GM23248 (cell line): ENCODE results near the gene NMNAT1. TPM values are rescaled to one million over a fixed set of nuclear protein-coding genes. Genes with fewer than 3 reads are reported as not detected.

Experiments
- DNase-seq: peaks from one replicate; pipeline ENCODE4 v3.0.0-alpha.2; 2015
- H2AFZ ChIP-seq: fragments of 200-600 bp; sonication (generic); 2 replicates; pipeline ENCODE4 v1.6.1; 2016; ENCODE audit warnings: antibody characterized with exemption
- H3F3A ChIP-seq: fragments of 200-600 bp; sonication (generic); 2 replicates; pipeline ENCODE4 v1.6.1; 2016; ENCODE audit warnings: mild to moderate bottlenecking, antibody characterized with exemption, mixed run types; ENCODE audit not compliant: insufficient read depth
- H3K27ac ChIP-seq: fragments of 200-600 bp; sonication (generic); 2 replicates; pipeline ENCODE4 v1.5.1; 2016; ENCODE audit warnings: mild to moderate bottlenecking
- H3K27me3 ChIP-seq: fragments of 200-600 bp; sonication (generic); replicated peaks from 2 replicates; pipeline ENCODE4 v1.6.1; 2016; ENCODE audit warnings: mild to moderate bottlenecking; ENCODE audit not compliant: insufficient read depth
- H3K36me3 ChIP-seq: fragments of 200-600 bp; sonication (generic); 2 replicates; pipeline ENCODE4 v1.6.1; 2016; ENCODE audit warnings: low read depth, mild to moderate bottlenecking
- H3K4me1 ChIP-seq: fragments of 200-600 bp; sonication (generic); 2 replicates; pipeline ENCODE4 v1.6.1; 2016; ENCODE audit warnings: mild to moderate bottlenecking; ENCODE audit not compliant: insufficient read depth
- H3K4me2 ChIP-seq: fragments of 200-600 bp; sonication (generic); one replicate; pipeline ENCODE4 v1.6.1; 2016; ENCODE audit warnings: mild to moderate bottlenecking; ENCODE audit not compliant: unreplicated experiment
- H3K4me3 ChIP-seq: fragments of 200-600 bp; sonication (generic); 2 replicates; pipeline ENCODE4 v1.5.1; 2016; ENCODE audit warnings: mild to moderate bottlenecking
- H3K79me2 ChIP-seq: fragments of 200-600 bp; sonication (generic); 2 replicates; pipeline ENCODE4 v1.6.1; 2016; ENCODE audit warnings: mild to moderate bottlenecking; ENCODE audit not compliant: insufficient read depth
- H3K9ac ChIP-seq: fragments of 200-600 bp; sonication (generic); 2 replicates; pipeline ENCODE4 v1.6.1; 2016; ENCODE audit warnings: mild to moderate bottlenecking
- H3K9me2 ChIP-seq: fragments of 200-600 bp; sonication (generic); 2 replicates; pipeline ENCODE4 v1.6.1; 2016; ENCODE audit warnings: mixed run types, mild to moderate bottlenecking, moderate library complexity; ENCODE audit not compliant: insufficient read depth
- H3K9me3 ChIP-seq: fragments of 200-600 bp; sonication (generic); one replicate; pipeline ENCODE4 v1.6.1; 2017; ENCODE audit warnings: low read depth
- H4K20me1 ChIP-seq: fragments of 200-600 bp; sonication (generic); 2 replicates; pipeline ENCODE4 v1.6.0; 2016; ENCODE audit not compliant: insufficient read depth
- EZH2 ChIP-seq: fragments of 200-600 bp; sonication (generic); IDR thresholded peaks from 2 replicates; pipeline ENCODE4 v1.6.1; 2018; ENCODE audit warnings: antibody characterized with exemption, mild to moderate bottlenecking; ENCODE audit not compliant: insufficient read depth, poor library complexity, severe bottlenecking
- EZH2phosphoT487 ChIP-seq: fragments of 200-600 bp; sonication (generic); IDR thresholded peaks from 2 replicates; pipeline ENCODE4 v1.6.1; 2018; ENCODE audit warnings: antibody characterized with exemption, moderate library complexity, mild to moderate bottlenecking, low read depth; ENCODE audit not compliant: insufficient read depth
- WGBS, 2 experiments: methylation state at CpG; one replicate each; pipeline ENCODE4 v1.1.6; 2015 to 2017; ENCODE audit warnings: low lambda C conversion rate in 2 of 2, low coverage in 1 of 2; ENCODE audit errors: missing lambda C conversion rate in 2 of 2; 5-methylcytosine and 5-hydroxymethylcytosine counted together
- in situ Hi-C: fragments of 300-500 bp; cut with MboI; formaldehyde crosslinking; loops from 2 replicates; pipeline ENCODE4 v1.15.0; 2020
- polyA plus RNA-seq: library from polyadenylated mRNA; unstranded; fragments of >200 nt; fragmentation: Nextera tagmentation; extraction: Ambion mirVana; gene quantifications from 2 replicates; pipeline ENCODE4 v1.2.1, GENCODE V29; 2016
- total RNA-seq: library from RNA; depleted of rRNA; stranded (reverse); fragments of >200 nt; shearing (Covaris generic); gene quantifications from 2 replicates; pipeline ENCODE4 v1.2.3, GENCODE V29; 2014

NMNAT1 gene
- total and polyA plus RNA-seq, 2 experiments from 2014 or later = 15.2 to 18.8 TPM

- in situ Hi-C loops = no loop called here
Observed at GRCh38 chr1:9984253-9984652, 41.0 kb downstream of the NMNAT1 start.

GRCh38 chr1:9985001-9985400 is 41.7 kb downstream of the NMNAT1 start:
- Histone ChIP-seq H3K9ac (no peak overlapping the region), H3K9me2 (no peaks in the 10 kb centered on the region), H3K4me2 (no peak overlapping the region), H3K4me3 (no peak overlapping the region), H3K27me3 (no peaks in the 10 kb centered on the region), H3K27ac (no peak overlapping the region), H4K20me1 (no peaks in the 10 kb centered on the region), H3K9me3 (no peaks in the 10 kb centered on the region), H3K36me3 (peaks cover 14% of the 10 kb centered on the region; the same call in 1 of the 2 replicates), H3K4me1 (no peaks in the 10 kb centered on the region), H3K79me2 (no peaks in the 10 kb centered on the region), H3F3A (no peaks in the 10 kb centered on the region), H2AFZ (no peak overlapping the region)
- WGBS, 2 experiments = 57 to 60% methylated on average over 6 of the region's 6 CpGs
- DNase-seq = no peak
- in situ Hi-C loops = no loop called here
- TF ChIP-seq EZH2 = no peak
- no peak for TF ChIP-seq EZH2phosphoT487

More at GRCh38 chr1:9984253-9984652, 41.0 kb downstream of the NMNAT1 start:
- Histone ChIP-seq H3K9me3 (no peaks in the 10 kb centered on the region), H3K4me1 (no peaks in the 10 kb centered on the region), H3K27ac (no peak overlapping the region), H4K20me1 (no peaks in the 10 kb centered on the region), H3K36me3 (peaks cover 14% of the 10 kb centered on the region; the same call in 1 of the 2 replicates), H3K9me2 (no peaks in the 10 kb centered on the region), H3F3A (no peaks in the 10 kb centered on the region), H3K4me3 (no peak overlapping the region), H2AFZ (no peak overlapping the region), H3K4me2 (no peak overlapping the region), H3K9ac (no peak overlapping the region), H3K79me2 (no peaks in the 10 kb centered on the region), H3K27me3 (no peaks in the 10 kb centered on the region)
- WGBS, 2 experiments = 97 to 98% methylated on average over 5 of the region's 5 CpGs
- no peak for TF ChIP-seq EZH2
- no peak for TF ChIP-seq EZH2phosphoT487
- DNase-seq = no peak

- Histone ChIP-seq H3K36me3 (no peaks in the 10 kb centered on the region), H4K20me1 (no peaks in the 10 kb centered on the region), H3K79me2 (no peaks in the 10 kb centered on the region), H3K9ac (no peak overlapping the region), H3K9me3 (no peaks in the 10 kb centered on the region), H2AFZ (no peak overlapping the region), H3K4me3 (no peak overlapping the region), H3K4me1 (no peaks in the 10 kb centered on the region), H3K4me2 (no peak overlapping the region), H3K9me2 (no peaks in the 10 kb centered on the region), H3K27ac (no peak overlapping the region), H3K27me3 (no peaks in the 10 kb centered on the region), H3F3A (no peaks in the 10 kb centered on the region)
- no peak for TF ChIP-seq EZH2
- 88% methylated on average over 5 of the region's 5 CpGs for WGBS, 2 experiments
- no peak for DNase-seq
- in situ Hi-C loops = no loop called here
Observed at GRCh38 chr1:9989773-9990172, 46.5 kb downstream of the NMNAT1 start.

GRCh38 chr1:9990944-9991343 is 47.7 kb downstream of the NMNAT1 start:
- no peaks in the 10 kb centered on the region for H3K36me3 ChIP-seq
- in situ Hi-C loops = no loop called here
- no peaks in the 10 kb centered on the region for H3K27me3 ChIP-seq
- H3F3A ChIP-seq = no peaks in the 10 kb centered on the region
- H3K9me2 ChIP-seq = no peaks in the 10 kb centered on the region
- H3K4me1 ChIP-seq = no peaks in the 10 kb centered on the region
- H3K4me2 ChIP-seq = no peak overlapping the region
- no peaks in the 10 kb centered on the region for H3K79me2 ChIP-seq
- H4K20me1 ChIP-seq = no peaks in the 10 kb centered on the region
- H3K9ac ChIP-seq = no peak overlapping the region
- DNase-seq = no peak
- no peak overlapping the region for H2AFZ ChIP-seq
- WGBS, 2 experiments = 32 to 43% methylated on average over 2 of the region's 2 CpGs
- no peak overlapping the region for H3K4me3 ChIP-seq
- no peak for TF ChIP-seq EZH2phosphoT487
- no peak for TF ChIP-seq EZH2
- no peaks in the 10 kb centered on the region for H3K9me3 ChIP-seq
- no peak overlapping the region for H3K27ac ChIP-seq

- H3K4me3 ChIP-seq = no peak overlapping the region
- in situ Hi-C loops = no loop called here
- no peaks in the 10 kb centered on the region for H3K9me2 ChIP-seq
- no peak overlapping the region for H2AFZ ChIP-seq
- no peaks in the 10 kb centered on the region for H3K36me3 ChIP-seq
- H3K79me2 ChIP-seq = no peaks in the 10 kb centered on the region
- TF ChIP-seq EZH2 = no peak
- no peak for TF ChIP-seq EZH2phosphoT487
- H4K20me1 ChIP-seq = no peaks in the 10 kb centered on the region
- H3K4me2 ChIP-seq = no peak overlapping the region
- H3K27ac ChIP-seq = no peak overlapping the region
- H3K27me3 ChIP-seq = peaks cover 11% of the 10 kb centered on the region
- DNase-seq = no peak
- no peaks in the 10 kb centered on the region for H3K4me1 ChIP-seq
- no peaks in the 10 kb centered on the region for H3F3A ChIP-seq
- no peak overlapping the region for H3K9ac ChIP-seq
- H3K9me3 ChIP-seq = no peaks in the 10 kb centered on the region
- WGBS, 2 experiments = 86 to 87% methylated on average over 5 of the region's 5 CpGs
Observed at GRCh38 chr1:9992910-9993309, 49.6 kb downstream of the NMNAT1 start.
